Keratinocyte (primary cell): ENCODE data around the gene NOD1. TPM values are rescaled to one million over a fixed set of nuclear protein-coding genes. Genes with fewer than 3 reads are reported as not detected.
A peak's percentile ranks its signal among the peaks of the same experiment; 100 is the strongest.

Experiments used
- DNase-seq: peaks from one replicate; pipeline ENCODE4 v3.0.0-alpha.2; 2011; ENCODE audit warnings: low read depth, missing footprints, low spot score
- FAIRE-seq: peaks from 2 replicates; lab custom pipeline; 2011; peaks lifted over from hg19 to GRCh38; lab: Jason Lieb, UNC
- H2AFZ ChIP-seq: 2 replicates; pipeline ENCODE4 v1.6.0; 2012; ENCODE audit warnings: low read length, control low read depth, inconsistent platforms; ENCODE audit not compliant: control insufficient read depth
- H3K27ac ChIP-seq: 2 replicates; pipeline ENCODE4 v1.5.1; 2011; ENCODE audit warnings: low read length; ENCODE audit not compliant: control insufficient read depth, insufficient read depth
- H3K27me3 ChIP-seq: 3 replicates; pipeline ENCODE4 v1.6.0; 2011; ENCODE audit warnings: low read length; ENCODE audit not compliant: control insufficient read depth, insufficient read depth; ENCODE audit errors: extremely low read depth
- H3K36me3 ChIP-seq, 2 experiments: 2 replicates in 1 of 2; 3 replicates in 1 of 2; pipeline ENCODE4 v1.5.1; 2011; ENCODE audit warnings: low read length in 2 of 2, mild to moderate bottlenecking in 1 of 2; ENCODE audit not compliant: control insufficient read depth in 2 of 2, insufficient read depth in 2 of 2; ENCODE audit errors: extremely low read depth in 1 of 2
- H3K4me1 ChIP-seq: 3 replicates; pipeline ENCODE4 v1.5.1; 2011; ENCODE audit warnings: low read length; ENCODE audit not compliant: control insufficient read depth, insufficient read depth; ENCODE audit errors: extremely low read depth
- H3K4me2 ChIP-seq: 3 replicates; pipeline ENCODE4 v1.6.0; 2011; ENCODE audit warnings: low read depth, low read length; ENCODE audit not compliant: control insufficient read depth, insufficient read depth; ENCODE audit errors: extremely low read depth
- H3K4me3 ChIP-seq, 3 experiments: fragments of 200-600 bp in 1 of 3; sonication (generic) in 1 of 3; 2 replicates in 2 of 3; 3 replicates in 1 of 3; pipeline ENCODE4 v1.5.1; 2011 to 2016; ENCODE audit warnings: low read length in 3 of 3, mild to moderate bottlenecking in 3 of 3, control low read depth in 2 of 3, inconsistent platforms in 1 of 3, low read depth in 1 of 3, mixed read lengths in 1 of 3, mixed run types in 1 of 3, moderate library complexity in 1 of 3; ENCODE audit not compliant: control insufficient read depth in 2 of 3, insufficient read depth in 2 of 3; ENCODE audit errors: extremely low read depth in 1 of 3
- H3K79me2 ChIP-seq: 2 replicates; pipeline ENCODE4 v1.6.0; 2012; ENCODE audit warnings: low read length; ENCODE audit not compliant: control insufficient read depth, insufficient read depth
- H3K9ac ChIP-seq: 3 replicates; pipeline ENCODE4 v1.6.0; 2011; ENCODE audit warnings: low read length; ENCODE audit not compliant: control insufficient read depth, insufficient read depth; ENCODE audit errors: extremely low read depth
- H3K9me1 ChIP-seq: 3 replicates; pipeline ENCODE4 v1.6.0; 2011; ENCODE audit warnings: low read length; ENCODE audit not compliant: control insufficient read depth, insufficient read depth; ENCODE audit errors: extremely low read depth
- H3K9me3 ChIP-seq: 2 replicates; pipeline ENCODE4 v1.5.1; 2012; ENCODE audit warnings: low read depth, low read length; ENCODE audit not compliant: control insufficient read depth
- H4K20me1 ChIP-seq: 3 replicates; pipeline ENCODE4 v1.6.0; 2011; ENCODE audit warnings: low read length; ENCODE audit not compliant: control insufficient read depth, insufficient read depth; ENCODE audit errors: extremely low read depth
- CTCF ChIP-seq, 3 experiments: IDR thresholded peaks in 1 of 3; conservative IDR thresholded peaks in 1 of 3; optimal IDR thresholded peaks in 1 of 3; 2 replicates in 2 of 3; 3 replicates in 1 of 3; pipeline versions ENCODE3 to v1.5.1; 2011; ENCODE audit warnings: low read length in 3 of 3, mild to moderate bottlenecking in 3 of 3, moderate library complexity in 2 of 3, control low read depth in 1 of 3, inconsistent platforms in 1 of 3; ENCODE audit not compliant: insufficient read depth in 2 of 3; ENCODE audit errors: extremely low read depth in 1 of 3
- EZH2 ChIP-seq: IDR thresholded peaks from one replicate; pipeline ENCODE4 v1.6.1; 2012; ENCODE audit warnings: inconsistent platforms, mild to moderate bottlenecking, low read length, moderate library complexity
- dilution Hi-C: fragments of 300-500 bp; cut with MboI; formaldehyde crosslinking; loops from one replicate; pipeline ENCODE4 v1.7.0; 2020; ENCODE audit warnings: low sequenced_read_pairs; ENCODE audit not compliant: extremely low pct_ligation_motif_present
- polyA plus RNA-seq, 5 experiments: library from polyadenylated mRNA; depleted of rRNA in 3 of 5; stranded (reverse) in 3 of 5; stranded (forward) in 1 of 5; unstranded in 1 of 5; fragments of >200 nt; gene quantifications; 1 replicate in 1 of 5; 2 replicates in 3 of 5; 3 replicates in 1 of 5; pipeline versions ENCODE4 v1.2.1 to v1.2.3, GENCODE V29; 2011 to 2012; ENCODE audit warnings: missing spikeins in 2 of 5, low read depth in 1 of 5, low replicate concordance in 1 of 5

NOD1 gene
- polyA plus RNA-seq, 1 donor (not counting 4 experiments of a cell fraction or from before 2014, with no cell fraction given) = 4.3 TPM

- Histone ChIP-seq H3K4me3 (peak overlapping the region; percentile 60 to 89 (median 87)), H3K27ac (peak overlapping the region; percentile 61), H2AFZ (peak overlapping the region; percentile 96), H3K9me3 (no peaks in the 10 kb centered on the region), H3K4me2 (peak overlapping the region; percentile 97), H3K36me3 (no peaks in the 10 kb centered on the region), H3K27me3 (no peaks in the 10 kb centered on the region), H3K9ac (peak overlapping the region; percentile 85), H3K79me2 (peaks cover 5% of the 10 kb centered on the region), H3K4me1 (peaks cover 8% of the 10 kb centered on the region), H4K20me1 (no peaks in the 10 kb centered on the region), H3K9me1 (no peaks in the 10 kb centered on the region)
- dilution Hi-C loops = no loop called here
- no peak for FAIRE-seq
- DNase-seq = no peak
- no peak for TF ChIP-seq CTCF (optimal IDR thresholded peaks at IDR 0.05 in 1 of 3, IDR thresholded peaks at IDR 0.05 in 1 of 3, conservative IDR thresholded peaks at IDR 0.05 in 1 of 3; ENCODE audit: extremely low read depth in 1 of 3, insufficient read depth in 2 of 3, low read length in 3 of 3)
- no peak for TF ChIP-seq EZH2
Measured at GRCh38 chr7:30479202-30480120, 877 bp upstream of the NOD1 start.

- FAIRE-seq (no peak), DNase-seq (no peak)
- peak overlapping the region; percentile 8 for H3K4me2 ChIP-seq
- no peak overlapping the region for H3K4me3 ChIP-seq
- TF ChIP-seq EZH2 (no peak), CTCF (optimal IDR thresholded peaks at IDR 0.05 in 1 of 3, IDR thresholded peaks at IDR 0.05 in 1 of 3, conservative IDR thresholded peaks at IDR 0.05 in 1 of 3; ENCODE audit: extremely low read depth in 1 of 3, insufficient read depth in 2 of 3, low read length in 3 of 3) (no peak)
- H3K4me1 ChIP-seq = peaks cover 12% of the 10 kb centered on the region
- H3K9me1 ChIP-seq = no peaks in the 10 kb centered on the region
- H3K9me3 ChIP-seq = no peaks in the 10 kb centered on the region
- no peaks in the 10 kb centered on the region for H4K20me1 ChIP-seq
- H3K27ac ChIP-seq = no peak overlapping the region
- H2AFZ ChIP-seq = no peak overlapping the region
- no peaks in the 10 kb centered on the region for H3K27me3 ChIP-seq
- peaks cover 10% of the 10 kb centered on the region for H3K79me2 ChIP-seq
- no peaks in the 10 kb centered on the region for H3K36me3 ChIP-seq
- dilution Hi-C loops = no loop called here
- no peak overlapping the region for H3K9ac ChIP-seq
Measured at GRCh38 chr7:30476459-30477145, 2.0 kb downstream of the NOD1 start.
